KBM-7 (cell line): ENCODE data around the gene TTYH1.
"Not testable (repeated sequence)": the region's sequence is repeated elsewhere in the genome, so short reads cannot be mapped to it uniquely, and the experiment has no call there.

Experiments
- DNase-seq: peaks from one replicate; pipeline ENCODE4 v3.0.0-alpha.2; 2015
- in situ Hi-C: fragments of 300-500 bp; cut with MboI; formaldehyde crosslinking; loops from 2 replicates; pipeline ENCODE4 v1.14.3; 2020; ENCODE audit warnings: low sequenced_read_pairs, low pct_unique_long_range_greater_than_20kb, mixed read lengths

The TTYH1 gene

GRCh38 chr19:54465426-54466109 lies 50.3 kb downstream of the TTYH1 start:
- in situ Hi-C loops, result no loop called here

DNA sequence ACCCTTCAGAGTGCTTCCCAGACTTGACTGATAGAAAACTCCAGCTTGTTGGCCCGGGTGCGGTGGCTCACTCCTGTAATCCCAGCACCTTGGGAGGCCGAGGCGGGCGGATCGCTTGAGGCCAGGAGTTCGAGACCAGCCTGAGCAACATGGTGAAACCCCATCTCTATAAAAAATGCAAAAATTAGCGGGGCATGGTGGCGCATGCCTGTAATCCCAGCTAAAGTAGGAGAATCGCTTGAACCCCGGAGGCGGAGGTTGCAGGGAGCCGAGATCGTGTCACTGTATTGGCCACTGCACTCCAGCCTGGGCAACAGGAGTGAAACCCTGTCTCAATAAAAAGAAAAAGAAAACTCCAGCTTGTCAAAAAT lies 50.8 kb downstream of the TTYH1 start:
- in situ Hi-C loops, DNase-seq: not testable (repeated sequence)

More at GRCh38 chr19:54465426-54466109, 50.3 kb downstream of the TTYH1 start:
- no peak for DNase-seq

GRCh38 chr19:54469496-54469934 lies 54.3 kb downstream of the TTYH1 start:
- in situ Hi-C loops, result no loop called here
- DNase-seq, result no peak

GRCh38 chr19:54470276-54470887 lies 55.1 kb downstream of the TTYH1 start:
- no peak for DNase-seq

GRCh38 chr19:54470991-54471782 lies 55.9 kb downstream of the TTYH1 start:
- in situ Hi-C loops, result no loop called here
- no peak for DNase-seq

More at GRCh38 chr19:54470276-54470887, 55.1 kb downstream of the TTYH1 start:
- in situ Hi-C loops, result no loop called here

DNA sequence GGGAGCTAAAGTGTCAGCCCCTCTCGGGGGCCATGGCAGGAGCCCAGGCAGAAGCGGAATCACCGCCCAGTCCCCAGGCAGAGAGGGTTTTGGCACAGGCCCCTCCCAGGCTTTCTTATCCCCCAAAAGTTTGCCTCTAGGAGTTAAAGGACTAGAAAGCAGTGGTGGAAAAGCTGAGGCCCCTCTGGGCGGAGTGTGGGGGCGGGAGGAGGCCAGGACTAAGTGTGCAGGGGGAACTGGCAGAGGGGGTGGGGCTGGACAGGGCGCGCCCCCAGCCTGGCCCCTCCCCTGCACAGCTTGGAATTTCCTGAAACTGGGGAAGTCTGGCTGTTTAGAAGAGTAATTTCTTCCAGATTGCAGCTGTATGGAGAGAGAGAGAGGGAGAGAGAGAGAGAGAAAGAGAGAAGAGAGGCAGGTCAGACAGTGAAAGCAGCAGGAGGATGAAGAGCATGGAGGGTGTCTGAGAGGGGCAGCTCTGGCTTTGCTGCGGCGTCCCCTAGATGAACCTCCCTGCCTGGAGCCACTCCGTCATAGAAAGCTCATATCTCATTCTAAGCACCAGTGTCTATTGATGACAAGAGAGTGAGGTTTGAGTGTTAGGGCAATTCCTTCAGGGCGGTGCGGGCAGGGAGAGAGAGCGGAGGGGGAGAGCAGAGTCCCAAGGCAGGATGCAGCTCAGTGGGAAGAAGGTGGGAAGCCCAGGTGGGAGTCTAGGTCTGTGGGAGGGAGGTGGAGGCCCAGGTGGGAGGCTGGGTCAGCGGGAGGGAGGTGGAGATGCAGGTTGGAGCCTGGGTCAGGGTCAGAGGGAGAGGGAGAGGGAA lies 58.0 kb downstream of the TTYH1 start, which contains the start of gene CDC42EP5:
CDC42EP5 (minus strand) TSS at position 226 of the 821 bp plus-strand sequence. CDS start 7,749 bp downstream, outside the sequence.
- in situ Hi-C loops, result no loop called here
- DNase-seq, result peak; percentile 70

DNA sequence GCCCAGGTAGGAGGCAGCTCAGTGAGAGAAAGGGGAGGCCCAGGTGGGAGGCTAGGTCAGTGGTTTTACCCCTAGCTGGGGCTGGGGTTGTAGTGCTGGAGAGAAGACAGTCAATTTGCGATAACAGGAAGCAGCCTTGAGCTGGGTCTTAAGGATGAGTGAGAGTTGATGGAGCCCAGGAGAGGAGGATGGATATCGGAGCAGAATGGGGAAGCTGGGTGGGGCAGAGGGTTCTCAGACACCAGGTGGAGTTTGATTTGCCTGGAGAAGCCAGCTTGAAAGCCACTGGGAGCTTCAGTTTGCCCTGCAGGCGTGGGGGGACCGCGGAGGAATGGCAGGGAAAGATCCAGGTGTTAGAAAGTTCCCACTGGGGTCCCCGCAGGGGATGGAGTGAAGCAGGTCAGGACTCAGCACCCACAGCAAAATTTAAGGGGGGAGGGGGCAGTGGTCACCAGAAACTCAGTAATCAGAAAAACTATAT lies 58.7 kb downstream of the TTYH1 start:
- in situ Hi-C loops, result no loop called here
- DNase-seq, result no peak

DNA sequence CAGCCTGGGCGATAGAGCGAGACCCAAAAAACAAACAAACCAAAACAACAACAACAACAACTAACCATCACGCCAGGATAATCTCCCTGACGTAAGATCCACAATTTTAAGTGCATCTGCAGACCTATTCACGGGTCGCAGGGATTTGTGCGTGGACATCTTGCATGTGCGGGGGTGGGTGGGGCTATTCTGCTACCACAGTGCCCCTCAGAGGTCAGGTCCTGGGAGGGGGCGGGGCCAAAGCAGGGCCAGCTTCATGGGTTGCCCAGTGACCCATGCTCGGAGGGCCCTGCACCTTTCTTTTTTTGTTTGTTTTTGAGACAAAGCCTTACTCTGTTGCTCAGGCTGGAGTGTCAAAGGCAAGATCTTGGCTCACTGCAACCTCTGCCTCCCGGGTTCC lies 60.4 kb downstream of the TTYH1 start:
- DNase-seq, result no peak
- in situ Hi-C loops, result loop anchor here (25.0 kb wide), 1 partner anchor 387 kb away; the partner anchor contains the start of genes FCAR and KIR3DL2

GRCh38 chr19:54477650-54478049 lies 62.4 kb downstream of the TTYH1 start:
- no peak for DNase-seq
- in situ Hi-C loops, result loop anchor here (25.0 kb wide), 1 partner anchor 385 kb away; the partner anchor contains the start of genes FCAR and KIR3DL2

GRCh38 chr19:54478677-54479266 lies 63.5 kb downstream of the TTYH1 start:
- in situ Hi-C loops, result loop anchor here (25.0 kb wide), 1 partner anchor 384 kb away; the partner anchor contains the start of genes FCAR and KIR3DL2
- DNase-seq, result peak; percentile 68

GRCh38 chr19:54480051-54480450 lies 64.8 kb downstream of the TTYH1 start:
- in situ Hi-C loops, result loop anchor here (25.0 kb wide), 1 partner anchor 382 kb away; the partner anchor contains the start of genes FCAR and KIR3DL2
- DNase-seq, result peak; percentile 51

DNA sequence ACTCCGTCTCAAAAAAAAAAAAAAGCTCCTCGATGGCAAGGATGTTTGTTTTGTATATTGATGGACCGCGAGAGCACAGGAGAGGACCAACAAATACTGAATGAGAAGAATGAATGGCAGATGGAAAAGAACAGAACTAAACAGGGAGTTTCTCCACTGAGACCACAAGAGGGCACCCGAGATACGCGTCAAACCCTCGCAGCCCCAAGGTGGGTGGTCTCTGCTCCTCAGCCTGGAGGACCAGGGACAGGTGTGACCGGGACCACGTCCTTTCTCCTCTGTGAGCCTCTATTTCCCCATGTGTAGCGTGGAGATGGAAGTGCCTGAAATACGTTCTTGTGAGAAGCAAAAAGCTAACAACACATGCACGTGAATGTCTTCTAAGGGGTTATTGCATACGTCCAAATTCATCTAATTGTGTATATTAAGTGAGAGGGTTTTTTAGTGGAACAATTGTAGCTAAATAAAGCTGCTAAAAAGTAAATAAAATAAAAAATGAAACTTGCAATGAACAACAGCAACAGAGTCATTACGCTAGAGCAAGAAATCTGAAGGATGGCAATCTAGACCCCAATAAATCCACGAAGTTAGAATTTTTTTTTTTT lies 66.2 kb downstream of the TTYH1 start:
- DNase-seq, result peak; percentile 67
- in situ Hi-C loops, result loop anchor here (25.0 kb wide), 1 partner anchor 381 kb away; the partner anchor contains the start of genes FCAR and KIR3DL2

DNA sequence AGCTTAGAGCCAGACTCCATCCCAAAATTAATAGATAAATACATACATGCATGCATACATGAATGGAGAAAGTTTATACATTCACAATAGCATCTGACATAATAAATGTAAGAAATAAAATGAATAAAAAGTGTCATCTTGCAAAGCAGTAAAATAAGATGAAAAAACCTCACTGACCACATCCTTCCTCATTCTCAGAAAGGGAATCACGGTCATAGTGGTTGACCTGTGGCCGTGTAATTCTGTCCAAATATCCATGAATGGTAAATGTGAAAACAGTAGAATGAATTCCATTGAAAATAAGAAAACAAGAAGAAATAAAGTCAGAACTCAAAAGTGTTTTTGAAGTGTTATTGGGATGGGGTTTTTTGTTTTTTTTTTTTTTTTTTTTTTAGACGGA lies 67.6 kb downstream of the TTYH1 start:
- peak; percentile 60 for DNase-seq
- in situ Hi-C loops, result loop anchor here (25.0 kb wide), 1 partner anchor 379 kb away; the partner anchor contains the start of genes FCAR and KIR3DL2

- in situ Hi-C loops, result loop anchor here (25.0 kb wide), 1 partner anchor 378 kb away; the partner anchor contains the start of genes FCAR and KIR3DL2
- no peak for DNase-seq
These were observed 69.2 kb downstream of the TTYH1 start for GRCh38 chr19:54484451-54484850.

GRCh38 chr19:54485851-54486250 lies 70.6 kb downstream of the TTYH1 start:
- in situ Hi-C loops, result loop anchor here (25.0 kb wide), 1 partner anchor 376 kb away; the partner anchor contains the start of genes FCAR and KIR3DL2
- DNase-seq, result no peak
